Measurements from ENCODE around the gene DNAJC17. TPM values are rescaled to one million over a fixed set of nuclear protein-coding genes. Genes with fewer than 3 reads are reported as not detected.
A peak's percentile ranks its signal among the peaks of the same experiment; 100 is the strongest.

Gene DNAJC17
- total RNA-seq, 1 experiment from 2014 or later = 39.3 TPM

GRCh38 chr15:40806672-40807027 is 623 bp downstream of the DNAJC17 start:
- ChIA-PET POLR2A (interaction anchor here (0.6 kb wide), 1 partner anchor 88 kb away, joined by 5 read pairs; no protein-coding TSS in a partner anchor), CTCF (interaction anchor here (0.6 to 2.0 kb wide), 4 partner anchors 24 to 85 kb away, joined by 3 to 4 read pairs (median 4); no protein-coding TSS in a partner anchor)
- H3K9me3 ChIP-seq (ENCODE audit: control insufficient read depth, insufficient read depth, low read depth, low read length) = no peaks in the 10 kb centered on the region
- DNase-seq (ENCODE audit: low read depth, low spot score) (no peak), ATAC-seq (no peak)
- H3K27ac ChIP-seq (ENCODE audit: low read length) = peak overlapping the region; percentile 94
- no TSS peak for BruUV-seq (replicated peaks)
- intact Hi-C loops (cut with micrococcal nuclease; ENCODE audit: unreplicated experiment) (no loop called here), in situ Hi-C loops (cut with HindIII; ENCODE audit: low pct_unique_long_range_greater_than_20kb, low sequenced_read_pairs) (no loop called here)
- TF ChIP-seq CTCF (IDR thresholded peaks at IDR 0.05) = no peak
- no peak for TF ChIP-seq POLR2AphosphoS5 (IDR thresholded peaks at IDR 0.05; ENCODE audit: low read depth, low read length)
- no peak for TF ChIP-seq REST (IDR thresholded peaks at IDR 0.05; ENCODE audit: insufficient read depth in 1 of 2, low read depth in 2 of 2, low read length in 1 of 2)
- TF ChIP-seq TCF7L2 (IDR thresholded peaks at IDR 0.05; ENCODE audit: low read depth, low read length) = no peak
- no peak for TF ChIP-seq SIN3A (IDR thresholded peaks at IDR 0.05; ENCODE audit: borderline replicate concordance, insufficient read depth, low read depth, low read length)
- no peaks in the 10 kb centered on the region for H3K36me3 ChIP-seq (ENCODE audit: control insufficient read depth, insufficient read depth, low read length)
- H3K27me3 ChIP-seq (ENCODE audit: control insufficient read depth, insufficient read depth, low read length) = no peaks in the 10 kb centered on the region
- peak overlapping the region; percentile 86 to 90 for H3K4me3 ChIP-seq (ENCODE audit: low read depth in 2 of 2, low read length in 2 of 2)
- peaks cover 10% of the 10 kb centered on the region for H3K4me1 ChIP-seq (ENCODE audit: control insufficient read depth, insufficient read depth, low read length)

GRCh38 chr15:40803688-40804087 is 3.6 kb downstream of the DNAJC17 start:
- TF ChIP-seq CTCF (IDR thresholded peaks at IDR 0.05) = no peak
- TF ChIP-seq REST (IDR thresholded peaks at IDR 0.05; ENCODE audit: insufficient read depth in 1 of 2, low read depth in 2 of 2, low read length in 1 of 2) = no peak
- TF ChIP-seq POLR2AphosphoS5 (IDR thresholded peaks at IDR 0.05; ENCODE audit: low read depth, low read length) = no peak
- no peak for TF ChIP-seq TCF7L2 (IDR thresholded peaks at IDR 0.05; ENCODE audit: low read depth, low read length)
- no peak for TF ChIP-seq SIN3A (IDR thresholded peaks at IDR 0.05; ENCODE audit: borderline replicate concordance, insufficient read depth, low read depth, low read length)
- H3K4me3 ChIP-seq (ENCODE audit: low read depth in 2 of 2, low read length in 2 of 2) = no peak overlapping the region
- DNase-seq (ENCODE audit: low read depth, low spot score) (no peak), ATAC-seq (no peak)
- CTCF ChIA-PET = interaction anchor here (0.7 kb wide), 1 partner anchor 34 kb away, joined by 4 read pairs; the partner anchor contains the start of gene C15orf62
- no TSS peak for BruUV-seq (replicated peaks)
- H3K27me3 ChIP-seq (ENCODE audit: control insufficient read depth, insufficient read depth, low read length) = no peaks in the 10 kb centered on the region
- no peak overlapping the region for H3K27ac ChIP-seq (ENCODE audit: low read length)
- no peaks in the 10 kb centered on the region for H3K36me3 ChIP-seq (ENCODE audit: control insufficient read depth, insufficient read depth, low read length)
- H3K4me1 ChIP-seq (ENCODE audit: control insufficient read depth, insufficient read depth, low read length) = peaks cover 7% of the 10 kb centered on the region
- no peaks in the 10 kb centered on the region for H3K9me3 ChIP-seq (ENCODE audit: control insufficient read depth, insufficient read depth, low read depth, low read length)
- in situ Hi-C loops (cut with HindIII; ENCODE audit: low pct_unique_long_range_greater_than_20kb, low sequenced_read_pairs) = no loop called here
- intact Hi-C loops (cut with micrococcal nuclease; ENCODE audit: unreplicated experiment) = no loop called here
- POLR2A ChIA-PET = interaction anchor here (0.5 kb wide), 1 partner anchor 471 kb away, joined by 3 read pairs; no protein-coding TSS in a partner anchor
